ENCODE results near the gene B3GAT1.
"Not testable (repeated sequence)": the region's sequence is repeated elsewhere in the genome, so short reads cannot be mapped to it uniquely, and the experiment has no call there.

The B3GAT1 gene

GRCh38 chr11:134412203-134413042 lies at the start of gene B3GAT1:
Gene B3GAT1 (minus strand): TSS chr11:134412242. CDS start chr11:134387659, 24,583 bp downstream.
- DNase-seq (ENCODE audit: insufficient read length, low spot score) (no peak), FAIRE-seq (no peak)

- no peak for FAIRE-seq
- DNase-seq (ENCODE audit: insufficient read length, low spot score): no peak
These were observed 49.6 kb upstream of the B3GAT1 start for GRCh38 chr11:134461621-134462020.

DNA sequence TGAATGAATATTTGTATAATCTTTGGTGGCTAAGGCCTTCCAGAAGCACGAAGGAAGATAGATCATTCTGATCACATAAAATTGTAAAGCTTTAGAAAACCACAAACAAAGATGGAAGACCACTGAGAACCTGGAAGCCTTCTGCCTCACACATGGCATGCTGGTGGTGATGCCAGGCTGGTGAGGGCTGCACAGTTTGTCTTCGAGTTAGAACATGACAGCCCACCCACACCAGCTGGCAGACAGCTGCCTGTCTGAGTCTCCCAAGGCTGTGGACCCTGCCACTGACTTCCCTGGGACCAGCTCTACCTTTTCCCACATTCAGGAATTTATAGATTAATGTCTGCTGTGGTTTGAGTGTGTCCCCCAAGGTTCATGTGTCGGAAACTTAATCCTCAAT lies 48.8 kb upstream of the B3GAT1 start:
- FAIRE-seq: no peak
- DNase-seq (ENCODE audit: insufficient read length, low spot score): no peak

- FAIRE-seq (no peak), DNase-seq (ENCODE audit: insufficient read length, low spot score) (no peak)
These were observed 48.1 kb upstream of the B3GAT1 start for GRCh38 chr11:134460062-134460561.

DNA sequence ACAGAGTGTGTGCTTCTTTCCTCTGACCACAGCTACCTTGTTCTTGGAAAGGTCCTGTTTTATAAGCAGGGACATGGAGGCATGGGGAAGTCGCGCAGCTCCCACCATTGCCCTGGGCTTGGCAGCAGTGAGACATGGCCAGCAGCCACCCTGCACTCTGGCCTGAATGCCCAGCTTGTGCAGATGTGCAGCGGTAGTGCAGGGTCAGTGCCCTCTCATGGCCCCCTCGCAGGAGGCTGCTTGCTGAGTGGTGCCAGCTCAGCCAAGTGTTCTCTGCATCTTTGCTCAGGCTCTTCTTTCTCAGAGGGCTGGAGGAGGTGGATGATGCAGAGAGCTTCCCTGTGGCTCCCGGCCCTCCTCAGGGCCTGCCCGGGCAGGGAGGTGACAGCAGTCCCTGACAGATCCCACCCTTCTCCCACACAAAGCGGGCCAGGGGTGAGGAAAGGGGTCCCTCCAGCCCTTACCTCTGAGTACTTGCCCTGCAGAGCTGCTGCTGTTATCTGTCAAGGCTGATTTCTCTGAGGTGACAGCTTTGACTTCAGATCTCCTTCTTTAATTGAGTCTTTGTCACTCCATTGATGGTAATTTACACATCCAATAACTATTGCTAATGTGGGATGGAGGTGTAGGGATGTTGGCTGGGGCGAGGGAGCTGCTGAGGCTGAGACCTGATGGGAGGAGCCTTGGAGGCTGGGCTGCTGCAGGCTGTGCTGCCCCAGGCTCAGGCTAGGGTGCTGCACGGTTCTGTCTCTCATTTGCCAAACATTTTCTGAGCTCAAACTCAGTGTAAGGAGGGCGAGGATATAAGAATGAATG lies 47.4 kb upstream of the B3GAT1 start:
- DNase-seq (ENCODE audit: insufficient read length, low spot score): no peak
- FAIRE-seq: no peak

DNA sequence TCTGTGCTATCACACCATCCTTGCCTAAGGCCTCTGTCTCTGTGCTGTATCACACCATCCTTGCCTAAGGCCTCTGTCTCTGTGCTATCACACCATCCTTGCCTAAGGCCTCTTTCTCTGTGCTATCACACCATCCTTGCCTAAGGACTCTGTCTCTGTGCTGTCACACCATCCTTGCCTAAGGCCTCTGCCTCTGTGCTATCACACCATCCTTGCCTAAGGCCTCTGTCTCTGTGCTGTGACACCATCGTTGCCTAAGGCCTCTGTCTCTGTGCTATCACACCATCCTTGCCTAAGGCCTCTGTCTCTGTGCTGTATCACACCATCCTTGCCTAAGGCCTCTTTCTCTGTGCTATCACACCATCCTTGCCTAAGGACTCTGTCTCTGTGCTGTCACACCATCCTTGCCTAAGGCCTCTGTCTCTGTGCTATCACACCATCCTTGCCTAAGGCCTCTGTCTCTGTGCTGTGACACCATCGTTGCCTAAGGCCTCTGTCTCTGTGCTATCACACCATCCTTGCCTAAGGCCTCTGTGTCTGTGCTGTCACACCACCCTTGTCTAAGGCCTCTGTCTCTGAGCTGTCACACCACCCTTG lies 45.5 kb upstream of the B3GAT1 start:
- not testable (repeated sequence) for FAIRE-seq; DNase-seq (ENCODE audit: insufficient read length, low spot score)

DNA sequence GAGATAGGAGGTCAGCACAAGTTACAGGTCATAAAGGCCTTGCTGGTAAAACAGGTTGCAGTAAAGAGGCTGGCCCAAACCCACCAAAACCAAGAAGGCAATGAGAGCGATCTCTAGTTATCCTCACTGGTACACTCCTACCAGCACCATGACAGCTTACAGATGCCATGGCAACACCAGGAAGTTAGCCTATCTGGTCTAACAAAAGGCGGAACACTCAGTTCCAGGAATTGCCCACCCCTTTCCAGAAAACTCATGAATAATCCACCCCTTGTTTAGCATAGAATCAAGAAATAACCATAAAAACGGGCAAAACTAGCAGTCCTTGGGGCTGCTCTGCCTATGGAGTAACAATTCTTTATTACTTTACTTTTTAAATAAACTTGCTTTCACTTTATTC lies 43.5 kb upstream of the B3GAT1 start:
- FAIRE-seq (no peak), DNase-seq (ENCODE audit: insufficient read length, low spot score) (no peak)

DNA sequence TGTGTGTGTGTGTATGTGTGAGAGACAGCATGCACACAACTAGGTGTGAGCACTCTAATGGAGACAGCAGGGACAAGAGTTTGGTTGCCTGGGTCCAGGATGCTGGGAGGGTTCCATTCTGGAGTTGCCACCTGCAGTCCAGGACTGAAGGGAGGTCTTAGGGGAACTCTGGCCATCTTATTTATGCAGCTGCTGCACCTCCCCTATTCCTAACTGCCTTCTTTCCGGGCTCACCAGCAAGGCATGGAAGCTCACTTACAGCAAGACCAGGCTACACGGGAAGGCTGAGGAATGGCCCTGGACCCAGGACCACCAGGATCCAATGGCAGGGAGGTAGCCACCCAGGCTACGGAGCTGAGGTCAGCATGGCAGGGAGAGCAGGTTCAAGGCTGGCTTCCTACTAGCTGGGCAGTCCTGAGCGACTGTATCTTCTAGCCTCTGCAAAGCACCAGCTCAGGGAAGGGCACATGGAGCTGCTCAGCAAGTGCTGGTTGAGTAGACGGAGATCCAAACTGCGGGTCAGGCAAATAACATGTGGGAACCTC lies 42.2 kb upstream of the B3GAT1 start:
- DNase-seq (ENCODE audit: insufficient read length, low spot score) (no peak), FAIRE-seq (no peak)

DNA sequence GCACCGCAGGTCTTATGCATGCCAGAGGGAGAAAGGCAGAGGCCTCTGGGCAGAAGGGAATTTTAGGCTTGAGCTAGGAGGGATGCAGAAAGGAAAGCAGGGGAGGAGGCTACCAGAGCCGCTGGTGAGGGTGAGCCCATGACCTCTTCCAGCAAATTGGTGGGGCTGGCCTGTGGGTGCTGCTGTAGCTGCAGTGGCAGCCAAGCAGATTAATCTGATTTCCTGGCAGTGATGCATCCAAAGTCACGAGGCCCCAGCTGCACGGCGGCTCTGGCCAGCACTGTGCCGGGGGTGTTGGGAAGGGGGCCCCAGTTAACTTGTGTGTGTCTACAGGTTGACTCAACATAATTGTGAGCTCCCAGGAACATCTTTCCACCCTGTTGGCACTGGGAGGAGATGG lies 41.4 kb upstream of the B3GAT1 start:
- no peak for FAIRE-seq
- no peak for DNase-seq (ENCODE audit: insufficient read length, low spot score)

DNA sequence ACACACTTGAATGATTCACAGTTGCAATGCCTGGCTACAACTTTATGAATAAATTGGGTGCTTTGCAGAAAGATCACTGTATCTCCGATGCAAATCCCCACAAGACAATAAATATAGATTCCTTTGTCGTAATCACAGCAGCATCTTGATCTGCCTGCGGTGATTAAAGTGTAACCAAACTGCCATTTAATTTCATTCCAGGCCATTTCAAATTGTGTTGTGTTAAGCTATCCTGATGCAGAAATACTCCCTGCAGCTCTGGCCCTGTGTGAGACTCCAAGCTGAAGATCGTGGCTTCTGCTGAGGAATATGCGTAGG lies 40.8 kb upstream of the B3GAT1 start:
- FAIRE-seq (no peak), DNase-seq (ENCODE audit: insufficient read length, low spot score) (no peak)

DNA sequence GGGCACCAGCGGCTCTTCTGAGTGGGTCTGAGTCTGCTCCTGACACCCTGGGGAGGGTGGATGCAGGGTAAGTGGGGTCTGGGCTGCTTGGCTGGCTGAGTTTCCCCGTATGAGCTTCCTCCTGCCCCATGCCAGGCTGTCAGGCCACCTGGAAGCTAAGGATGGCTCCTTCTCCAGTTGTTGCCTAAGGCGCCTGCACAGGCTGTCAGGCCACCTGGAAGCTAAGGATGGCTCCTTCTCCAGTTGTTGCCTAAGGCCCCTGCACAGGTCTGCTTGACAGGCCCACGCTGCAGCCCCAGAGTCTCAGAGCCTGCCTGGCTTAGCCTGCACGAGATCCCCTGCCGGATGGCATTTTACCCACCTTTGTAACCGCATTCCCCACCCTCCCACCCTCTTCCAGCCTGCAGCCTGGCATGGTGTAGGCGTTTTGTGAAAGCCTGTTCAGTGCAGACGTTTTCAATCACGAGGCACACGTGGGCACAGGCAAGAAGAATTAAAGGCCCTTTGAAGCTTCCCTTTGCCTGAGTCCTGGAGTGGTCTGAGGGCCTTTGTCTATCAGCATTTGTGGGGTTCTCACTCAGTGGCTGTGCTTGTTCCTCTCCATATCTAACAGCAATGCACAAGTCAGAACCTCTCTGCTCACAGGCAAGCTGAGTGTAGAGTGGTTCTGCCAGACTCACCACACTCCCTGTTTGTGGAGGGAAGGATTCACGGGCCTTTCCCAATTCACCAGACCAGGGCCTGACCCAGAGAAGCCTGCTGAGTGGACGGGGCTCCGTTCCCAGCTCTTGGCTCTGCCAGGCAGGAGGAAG lies 40.2 kb upstream of the B3GAT1 start:
- no peak for FAIRE-seq

DNA sequence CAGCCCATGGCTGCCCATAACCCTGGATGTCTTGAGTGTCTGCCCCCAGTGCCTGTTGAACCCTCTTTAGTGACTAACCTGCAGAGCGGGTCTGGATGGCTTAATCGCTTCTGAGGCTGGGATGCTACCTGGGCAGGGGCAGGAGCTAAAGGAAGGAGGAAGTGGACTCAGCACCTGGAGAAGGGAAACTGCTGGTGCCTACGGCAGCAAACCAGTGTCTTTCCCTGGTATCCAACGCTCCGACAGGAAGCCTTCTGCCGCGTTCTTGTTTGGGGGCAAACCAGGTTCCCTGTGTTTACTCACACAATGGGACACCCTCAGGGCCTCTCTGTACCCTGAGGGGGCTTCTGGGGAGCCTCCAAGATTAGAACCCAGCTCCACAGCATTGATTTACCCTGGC lies 38.1 kb upstream of the B3GAT1 start:
- no peak for DNase-seq (ENCODE audit: insufficient read length, low spot score)
- FAIRE-seq: no peak

More for the DNA sequence above, 40.2 kb upstream of the B3GAT1 start:
- no peak for DNase-seq (ENCODE audit: insufficient read length, low spot score)

DNA sequence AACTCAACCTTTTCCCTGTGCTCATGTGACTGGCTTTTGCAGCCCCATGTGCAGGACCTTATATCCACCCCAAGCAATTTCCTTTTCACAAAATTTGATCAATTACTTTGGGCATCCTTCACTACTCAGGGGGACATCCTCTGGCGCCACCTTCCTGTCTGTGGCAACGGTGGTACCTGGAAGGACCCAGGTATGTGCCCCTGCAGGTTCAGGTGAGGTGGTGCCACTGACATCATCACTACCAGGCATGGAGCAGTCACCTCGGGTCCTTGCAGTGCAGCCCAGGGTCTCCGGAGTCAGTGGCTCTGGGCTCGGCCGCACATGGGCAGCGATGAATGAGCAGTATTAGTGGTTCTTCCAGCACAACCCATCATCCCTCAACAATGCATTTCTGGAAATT lies 37.7 kb upstream of the B3GAT1 start:
- DNase-seq (ENCODE audit: insufficient read length, low spot score) (no peak), FAIRE-seq (no peak)

DNA sequence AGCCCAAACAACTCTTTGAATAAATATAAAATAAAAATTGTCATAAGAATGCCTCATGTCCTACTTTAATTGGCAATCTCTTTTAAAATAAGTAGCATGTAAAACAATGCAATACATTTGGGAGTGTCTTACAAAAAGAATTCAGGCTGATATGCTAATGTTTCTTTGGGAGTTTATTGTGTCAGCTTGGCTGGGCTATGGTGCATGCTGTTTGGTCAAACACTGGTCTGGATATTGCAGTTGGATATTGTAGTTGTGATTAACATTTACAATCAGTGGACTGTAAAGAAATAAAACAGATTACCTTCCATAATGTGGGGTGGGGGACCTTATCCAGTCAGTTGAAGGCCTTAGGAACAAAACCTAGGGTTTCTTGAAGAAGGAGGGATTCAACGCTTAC lies 37.0 kb upstream of the B3GAT1 start:
- DNase-seq (ENCODE audit: insufficient read length, low spot score) (no peak), FAIRE-seq (no peak)

DNA sequence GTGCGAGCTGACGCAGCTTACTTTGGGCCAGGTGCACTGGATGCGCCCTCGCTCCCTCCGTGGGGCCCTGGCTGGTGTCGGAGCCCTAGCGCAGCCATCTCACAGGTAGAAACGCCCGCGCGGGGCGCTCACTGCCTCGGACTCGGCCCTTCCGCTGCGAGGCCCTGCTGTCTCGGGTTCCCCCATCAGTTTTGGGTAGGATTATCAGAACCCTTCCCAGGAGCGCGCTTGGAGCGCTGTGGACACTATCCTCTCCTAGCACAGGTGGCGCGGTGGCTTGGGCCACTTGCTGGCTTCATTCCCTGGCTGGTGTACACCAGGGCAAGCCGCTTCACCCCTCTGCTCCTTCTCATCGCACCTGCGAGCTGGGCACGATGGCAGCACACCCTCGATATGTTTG lies 35.7 kb upstream of the B3GAT1 start:
- FAIRE-seq: no peak
- DNase-seq (ENCODE audit: insufficient read length, low spot score): no peak

DNA sequence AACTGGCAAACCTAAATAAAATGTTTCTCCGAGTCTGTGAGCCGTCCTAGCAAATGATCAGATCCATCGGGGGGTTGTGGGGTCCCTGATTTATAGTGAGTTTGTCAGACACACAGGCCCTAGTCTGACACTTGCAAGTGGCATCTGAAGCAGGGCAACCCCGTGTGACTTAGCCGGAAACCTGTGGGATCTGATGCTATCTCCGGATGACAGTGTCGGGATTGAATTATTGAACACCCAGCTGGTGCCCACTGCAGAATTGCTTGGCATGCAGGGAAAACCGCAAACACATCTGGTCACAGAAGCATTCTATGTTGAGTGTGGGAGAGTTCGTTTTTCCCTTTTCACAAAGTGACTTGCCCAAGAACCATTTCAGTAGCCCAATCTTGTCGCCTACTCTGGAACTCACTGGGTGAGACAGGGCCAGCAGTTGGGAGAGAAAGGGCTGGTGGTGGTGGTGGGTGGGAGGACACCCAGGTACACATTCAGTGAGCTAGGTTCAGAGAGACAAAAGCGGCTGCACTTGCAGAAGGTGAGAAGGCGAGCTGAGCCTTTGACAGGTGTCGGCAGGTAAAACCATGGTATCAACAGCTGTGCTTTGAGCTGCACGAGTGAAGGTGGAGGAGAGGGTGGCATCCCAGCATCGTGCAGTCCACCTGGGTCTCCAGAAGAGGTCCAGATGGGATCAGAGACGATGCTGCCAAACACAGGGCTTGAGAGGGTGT lies 33.7 kb upstream of the B3GAT1 start:
- no peak for FAIRE-seq
- DNase-seq (ENCODE audit: insufficient read length, low spot score): no peak

- FAIRE-seq; DNase-seq (ENCODE audit: insufficient read length, low spot score): not testable (repeated sequence)
These were observed 32.4 kb upstream of the B3GAT1 start for GRCh38 chr11:134444160-134445108.

GRCh38 chr11:134443246-134443645 lies 31.2 kb upstream of the B3GAT1 start:
- no peak for FAIRE-seq

DNA sequence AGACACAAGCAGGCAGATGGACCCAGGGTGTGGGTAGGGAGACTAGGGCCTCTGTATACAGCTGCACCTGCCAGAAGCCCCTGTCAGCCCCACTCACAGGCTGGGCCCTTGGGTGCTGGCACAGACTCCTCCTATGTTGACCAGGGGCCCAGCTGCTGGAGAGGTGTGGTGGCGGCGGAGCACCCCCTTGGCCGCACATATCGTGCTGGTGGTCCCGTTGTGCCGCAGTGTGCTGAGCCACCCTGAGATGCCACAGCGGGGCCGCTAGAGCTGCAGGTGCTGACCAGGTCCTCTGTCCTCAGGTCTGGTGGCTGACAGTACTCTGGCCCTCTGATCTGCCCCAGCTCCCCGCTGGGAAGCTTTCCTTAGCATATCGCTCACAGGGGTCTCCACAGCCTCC lies 30.2 kb upstream of the B3GAT1 start:
- FAIRE-seq: no peak

More at GRCh38 chr11:134443246-134443645, 31.2 kb upstream of the B3GAT1 start:
- no peak for DNase-seq (ENCODE audit: insufficient read length, low spot score)

More for the DNA sequence above, 30.2 kb upstream of the B3GAT1 start:
- no peak for DNase-seq (ENCODE audit: insufficient read length, low spot score)

Measured in GM19239 (cell line).